PFSK-1 (cell line): ENCODE results near the gene ABCC9.

Source experiments
- FOXP2 ChIP-seq: optimal IDR thresholded peaks from 2 replicates; pipeline ENCODE3; 2011; ENCODE audit warnings: borderline replicate concordance, control low read depth, inconsistent platforms; ENCODE audit not compliant: insufficient read depth; ENCODE audit errors: extremely low read length, extremely low read depth
- POLR2AphosphoS5 ChIP-seq: IDR thresholded peaks from 2 replicates; pipeline ENCODE4 v1.6.1; 2012; ENCODE audit warnings: low read depth, mild to moderate bottlenecking, control low read depth, low read length, moderate library complexity
- SIN3A ChIP-seq: IDR thresholded peaks from 2 replicates; pipeline ENCODE4 v1.6.1; 2012; ENCODE audit warnings: mild to moderate bottlenecking, low read length, moderate library complexity, borderline replicate concordance; ENCODE audit not compliant: insufficient read depth
- TAF1 ChIP-seq: IDR thresholded peaks from 2 replicates; pipeline ENCODE4 v1.6.1; 2012; ENCODE audit warnings: low read length, control low read depth, borderline replicate concordance; ENCODE audit not compliant: insufficient read depth
- TF ChIP-seq, protein P1 (sequence below), 2 experiments: IDR thresholded peaks; 2 replicates each; pipeline versions ENCODE4 v1.6.1 to v1.8.0; 2011 to 2012; ENCODE audit warnings: low read depth in 2 of 2, low read length in 2 of 2, control low read depth in 1 of 2, inconsistent platforms in 1 of 2, mild to moderate bottlenecking in 1 of 2, moderate library complexity in 1 of 2; ENCODE audit not compliant: insufficient read depth in 1 of 2

Gene ABCC9

DNA sequence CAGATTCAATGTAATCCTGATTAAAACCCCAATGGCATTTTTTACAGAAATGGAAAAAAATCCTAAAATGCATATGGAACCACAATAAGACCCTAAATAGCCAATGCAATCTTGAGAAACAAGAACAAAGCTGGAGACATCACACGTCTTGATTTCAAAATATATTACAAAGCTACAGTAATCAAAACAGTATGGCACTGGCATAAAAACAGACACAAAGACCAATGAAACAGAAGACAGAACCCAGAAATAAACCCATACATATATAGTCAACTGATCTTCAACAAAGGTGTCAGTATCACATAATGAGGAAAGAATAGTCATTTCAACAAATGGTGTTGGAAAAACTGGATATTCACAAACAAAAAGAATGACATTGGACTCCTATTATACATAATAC is 9.4 kb upstream of the ABCC9 start:
- TF ChIP-seq, protein P1, sequence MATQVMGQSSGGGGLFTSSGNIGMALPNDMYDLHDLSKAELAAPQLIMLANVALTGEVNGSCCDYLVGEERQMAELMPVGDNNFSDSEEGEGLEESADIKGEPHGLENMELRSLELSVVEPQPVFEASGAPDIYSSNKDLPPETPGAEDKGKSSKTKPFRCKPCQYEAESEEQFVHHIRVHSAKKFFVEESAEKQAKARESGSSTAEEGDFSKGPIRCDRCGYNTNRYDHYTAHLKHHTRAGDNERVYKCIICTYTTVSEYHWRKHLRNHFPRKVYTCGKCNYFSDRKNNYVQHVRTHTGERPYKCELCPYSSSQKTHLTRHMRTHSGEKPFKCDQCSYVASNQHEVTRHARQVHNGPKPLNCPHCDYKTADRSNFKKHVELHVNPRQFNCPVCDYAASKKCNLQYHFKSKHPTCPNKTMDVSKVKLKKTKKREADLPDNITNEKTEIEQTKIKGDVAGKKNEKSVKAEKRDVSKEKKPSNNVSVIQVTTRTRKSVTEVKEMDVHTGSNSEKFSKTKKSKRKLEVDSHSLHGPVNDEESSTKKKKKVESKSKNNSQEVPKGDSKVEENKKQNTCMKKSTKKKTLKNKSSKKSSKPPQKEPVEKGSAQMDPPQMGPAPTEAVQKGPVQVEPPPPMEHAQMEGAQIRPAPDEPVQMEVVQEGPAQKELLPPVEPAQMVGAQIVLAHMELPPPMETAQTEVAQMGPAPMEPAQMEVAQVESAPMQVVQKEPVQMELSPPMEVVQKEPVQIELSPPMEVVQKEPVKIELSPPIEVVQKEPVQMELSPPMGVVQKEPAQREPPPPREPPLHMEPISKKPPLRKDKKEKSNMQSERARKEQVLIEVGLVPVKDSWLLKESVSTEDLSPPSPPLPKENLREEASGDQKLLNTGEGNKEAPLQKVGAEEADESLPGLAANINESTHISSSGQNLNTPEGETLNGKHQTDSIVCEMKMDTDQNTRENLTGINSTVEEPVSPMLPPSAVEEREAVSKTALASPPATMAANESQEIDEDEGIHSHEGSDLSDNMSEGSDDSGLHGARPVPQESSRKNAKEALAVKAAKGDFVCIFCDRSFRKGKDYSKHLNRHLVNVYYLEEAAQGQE (IDR thresholded peaks at IDR 0.05; ENCODE audit: insufficient read depth in 1 of 2, low read depth in 2 of 2, low read length in 2 of 2) = no peak
- no peak for TF ChIP-seq POLR2AphosphoS5
- TF ChIP-seq FOXP2 = no peak
- TF ChIP-seq SIN3A = no peak
- TF ChIP-seq TAF1 = no peak

DNA sequence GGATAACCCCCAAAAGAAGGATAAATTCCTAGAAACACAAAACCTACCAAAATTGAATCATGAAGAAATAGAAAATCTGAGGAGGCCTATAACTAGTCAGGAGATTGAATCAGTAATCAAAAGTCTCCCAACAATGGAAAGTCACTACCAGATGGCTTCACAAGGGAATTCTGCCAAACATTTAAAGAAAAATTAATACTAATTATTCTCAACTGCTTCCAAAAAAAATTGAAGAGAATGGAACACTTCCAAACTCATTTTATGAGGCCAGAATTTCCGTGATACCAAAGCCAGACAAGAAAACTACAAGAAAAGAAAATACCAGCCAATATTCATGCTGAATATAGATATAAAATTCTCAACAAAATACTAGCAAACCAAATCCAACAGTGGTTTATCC is 7.8 kb upstream of the ABCC9 start:
- TF ChIP-seq SIN3A = no peak
- TF ChIP-seq FOXP2 = no peak
- TF ChIP-seq, protein P1 (IDR thresholded peaks at IDR 0.05; ENCODE audit: insufficient read depth in 1 of 2, low read depth in 2 of 2, low read length in 2 of 2) = no peak
- no peak for TF ChIP-seq TAF1
- TF ChIP-seq POLR2AphosphoS5 = no peak

DNA sequence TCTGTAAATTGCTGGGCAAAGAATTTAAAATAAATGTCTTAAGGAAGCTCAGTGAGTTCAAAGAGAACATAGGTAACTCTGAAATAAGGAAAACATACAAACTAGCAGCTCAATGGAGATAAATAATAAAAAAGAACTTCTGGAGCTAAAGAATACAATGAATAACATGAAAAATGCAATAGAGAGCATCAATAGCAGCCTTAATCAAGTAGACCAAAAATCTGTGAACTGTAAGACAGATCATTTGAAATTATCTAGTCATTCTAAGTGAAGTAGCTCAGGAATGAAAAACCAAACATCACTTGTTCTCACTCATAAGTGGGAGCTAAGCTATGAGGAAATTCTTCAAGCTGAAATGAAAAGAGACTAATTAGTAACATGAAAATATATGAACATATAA is 5.8 kb upstream of the ABCC9 start:
- TF ChIP-seq FOXP2 = no peak
- TF ChIP-seq SIN3A = no peak
- TF ChIP-seq, protein P1 (IDR thresholded peaks at IDR 0.05; ENCODE audit: insufficient read depth in 1 of 2, low read depth in 2 of 2, low read length in 2 of 2) = no peak
- TF ChIP-seq POLR2AphosphoS5 = no peak
- TF ChIP-seq TAF1 = no peak

DNA sequence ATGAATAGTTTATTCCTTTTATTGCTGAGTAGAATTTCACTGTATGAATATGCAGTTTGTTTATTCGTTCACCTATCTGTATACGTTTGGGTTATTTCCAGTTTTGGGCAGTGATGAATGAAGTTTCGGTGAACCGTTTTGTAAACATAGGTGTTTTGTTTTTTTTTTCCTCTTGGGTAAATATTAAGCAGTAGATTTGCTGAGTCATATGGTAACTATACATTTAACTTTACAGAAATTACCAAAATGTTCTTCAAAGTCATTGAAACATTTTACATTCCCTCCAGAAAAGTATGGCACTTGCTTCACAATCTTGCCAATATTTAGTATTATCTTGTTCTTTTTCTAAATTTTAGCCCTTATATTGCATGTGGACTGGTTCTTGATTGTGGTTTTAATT is 3.8 kb upstream of the ABCC9 start:
- TF ChIP-seq SIN3A = no peak
- TF ChIP-seq, protein P1 (IDR thresholded peaks at IDR 0.05; ENCODE audit: insufficient read depth in 1 of 2, low read depth in 2 of 2, low read length in 2 of 2) = no peak
- TF ChIP-seq TAF1 = no peak
- no peak for TF ChIP-seq FOXP2
- no peak for TF ChIP-seq POLR2AphosphoS5

DNA sequence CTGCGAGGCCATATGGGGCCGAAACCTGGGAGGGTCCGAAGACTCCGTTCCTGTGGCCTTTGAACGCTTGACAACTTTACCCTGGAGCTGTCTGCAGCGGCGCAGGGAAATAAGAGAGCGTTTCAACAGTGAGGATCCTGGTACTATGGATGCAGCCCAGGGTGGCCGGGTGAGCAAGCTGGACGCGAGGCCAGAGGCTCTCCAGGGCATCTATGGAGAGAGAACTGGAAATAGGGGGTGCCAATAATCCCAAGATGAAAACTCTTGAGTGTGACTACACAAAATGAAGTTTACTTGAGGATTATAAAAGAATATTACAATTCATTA is 1.1 kb upstream of the ABCC9 start:
- TF ChIP-seq SIN3A (no peak), FOXP2 (no peak), TAF1 (no peak), POLR2AphosphoS5 (no peak)
- TF ChIP-seq, protein P1 (IDR thresholded peaks at IDR 0.05; ENCODE audit: insufficient read depth in 1 of 2, low read depth in 2 of 2, low read length in 2 of 2) = no peak
